Kasumi-1 (cell line): Measurements from ENCODE around the gene DISP3.

Experiments used
- DNase-seq, 2 experiments: peaks; one replicate each; lab custom pipeline; 2025; lab: John Stamatoyannopoulos, UW

The DISP3 gene

GRCh38 chr1:11543392-11543791 is 64.4 kb downstream of the DISP3 start:
- DNase-seq, result no peak

GRCh38 chr1:11543796-11544195 is 64.8 kb downstream of the DISP3 start:
- no peak for DNase-seq

GRCh38 chr1:11546456-11546855 is 67.5 kb downstream of the DISP3 start:
- DNase-seq, result no peak

- DNase-seq, result peak; percentile 76 to 85
Measured at GRCh38 chr1:11550664-11551283, 71.8 kb downstream of the DISP3 start.

GRCh38 chr1:11558276-11558675 is 79.3 kb downstream of the DISP3 start:
- DNase-seq, result peak; percentile 41 to 53

GRCh38 chr1:11558871-11559590 is 80.1 kb downstream of the DISP3 start:
- DNase-seq, result no peak

GRCh38 chr1:11559591-11559970 is 80.6 kb downstream of the DISP3 start:
- no peak for DNase-seq

GRCh38 chr1:11560061-11560460 is 81.1 kb downstream of the DISP3 start:
- no peak for DNase-seq

GRCh38 chr1:11561740-11562139 is 82.8 kb downstream of the DISP3 start:
- DNase-seq, result no peak

GRCh38 chr1:11562664-11563063 is 83.7 kb downstream of the DISP3 start:
- DNase-seq, result no peak

- peak; percentile 70 to 73 for DNase-seq
Measured at GRCh38 chr1:11563560-11564069, 84.7 kb downstream of the DISP3 start.

GRCh38 chr1:11564237-11564636 is 85.3 kb downstream of the DISP3 start:
- no peak for DNase-seq

- no peak for DNase-seq
Measured at GRCh38 chr1:11566042-11566850, 87.3 kb downstream of the DISP3 start.

- DNase-seq, result no peak
Measured at GRCh38 chr1:11567244-11568065, 88.5 kb downstream of the DISP3 start.

- DNase-seq, result no peak
Measured at GRCh38 chr1:11568687-11569086, 89.7 kb downstream of the DISP3 start.

GRCh38 chr1:11569551-11569950 is 90.6 kb downstream of the DISP3 start:
- no peak for DNase-seq

GRCh38 chr1:11569954-11570353 is 91.0 kb downstream of the DISP3 start:
- no peak for DNase-seq

GRCh38 chr1:11570821-11571380 is 91.9 kb downstream of the DISP3 start:
- no peak for DNase-seq

- no peak for DNase-seq
Measured at GRCh38 chr1:11571906-11572616, 93.1 kb downstream of the DISP3 start.

GRCh38 chr1:11573116-11573692 is 94.2 kb downstream of the DISP3 start:
- no peak for DNase-seq

- no peak for DNase-seq
Measured at GRCh38 chr1:11575553-11575952, 96.6 kb downstream of the DISP3 start.
